Activated T-cell treated with anti-CD3 and anti-CD28 coated beads for 24 hours (primary cell): ENCODE measurements around the gene SMPX.
"Not testable (repeated sequence)": the region's sequence is repeated elsewhere in the genome, so short reads cannot be mapped to it uniquely, and the experiment has no call there.

ENCODE experiments used
- DNase-seq: peaks from one replicate; pipeline ENCODE4 v3.0.0-alpha.2; 2020; ENCODE audit warnings: low read depth

Gene SMPX

GRCh38 chrX:21757960-21758359, at the start of gene SMPX:
Gene SMPX, minus strand, starts transcription at chrX:21758116. Its CDS starts 3,826 bp downstream, at chrX:21754290.
- DNase-seq = no peak

DNA sequence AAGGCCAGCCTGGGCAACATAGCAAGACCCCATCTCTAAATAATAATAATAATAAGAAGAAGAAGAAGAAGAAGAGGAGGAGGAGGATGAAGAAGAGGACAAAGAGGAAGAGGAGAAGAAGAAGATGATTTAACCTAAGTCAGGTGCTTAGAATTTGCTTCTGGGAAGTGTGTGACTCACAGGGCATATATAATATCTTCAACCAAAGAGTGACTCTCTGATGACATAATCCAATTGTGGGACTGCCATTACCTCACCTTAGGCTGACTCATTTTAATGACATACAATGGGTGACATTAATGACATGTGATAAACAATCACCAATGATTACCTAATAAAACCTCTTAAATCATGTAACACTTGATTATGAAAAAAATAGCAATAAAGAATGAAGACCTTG, 48.8 kb upstream of the SMPX start:
- no peak for DNase-seq

DNA sequence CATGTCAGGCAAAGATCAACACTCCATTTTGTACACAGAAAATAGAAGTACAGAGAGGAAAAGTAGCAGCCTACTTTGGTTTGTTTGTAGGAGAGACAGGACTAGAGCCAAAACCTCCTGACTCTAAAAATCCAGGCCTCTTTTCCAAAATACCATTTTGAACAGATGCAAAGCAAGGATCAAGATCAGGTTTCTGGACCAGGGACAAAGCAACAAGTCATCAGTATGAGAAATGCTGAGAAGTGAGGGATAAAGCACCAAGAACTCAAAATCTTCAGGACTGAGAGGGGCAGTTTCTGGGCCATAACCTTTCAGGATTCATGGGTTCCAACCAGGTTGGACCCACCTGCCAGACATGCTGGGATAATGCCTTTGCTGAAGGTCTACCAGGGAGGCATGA, 44.9 kb upstream of the SMPX start:
- DNase-seq = no peak

DNA sequence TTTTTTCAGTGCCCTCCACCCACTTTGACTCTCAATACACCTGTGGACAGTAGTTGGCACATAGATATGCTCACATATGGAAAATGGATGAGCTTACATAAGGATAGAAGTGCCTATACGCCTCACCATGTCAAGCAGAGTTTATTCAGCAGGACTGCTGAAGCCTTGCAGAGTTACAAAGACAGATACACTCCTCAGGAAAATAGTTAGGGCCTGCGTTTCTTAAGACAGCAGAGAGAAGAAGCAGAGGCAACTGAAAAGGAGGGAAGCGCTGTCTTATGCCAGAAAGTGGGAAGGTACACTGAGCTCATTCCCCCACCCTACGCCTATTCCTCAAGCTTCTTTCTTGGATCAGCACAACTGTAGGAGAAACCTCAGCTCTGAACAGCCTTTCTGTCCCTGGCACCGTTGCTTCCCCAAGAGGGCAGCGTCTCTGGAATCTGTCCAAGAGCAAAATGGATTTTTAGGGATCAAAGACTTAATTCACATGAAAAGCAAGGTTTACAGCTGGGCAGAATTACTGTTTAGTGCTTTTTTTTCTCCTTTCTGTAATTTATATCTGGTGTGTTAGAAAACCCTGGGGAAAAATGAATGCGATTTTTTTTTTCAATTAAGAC, 44.2 kb upstream of the SMPX start:
- DNase-seq = no peak

- DNase-seq = no peak
Measured at GRCh38 chrX:21800344-21800770, 42.4 kb upstream of the SMPX start.

DNA sequence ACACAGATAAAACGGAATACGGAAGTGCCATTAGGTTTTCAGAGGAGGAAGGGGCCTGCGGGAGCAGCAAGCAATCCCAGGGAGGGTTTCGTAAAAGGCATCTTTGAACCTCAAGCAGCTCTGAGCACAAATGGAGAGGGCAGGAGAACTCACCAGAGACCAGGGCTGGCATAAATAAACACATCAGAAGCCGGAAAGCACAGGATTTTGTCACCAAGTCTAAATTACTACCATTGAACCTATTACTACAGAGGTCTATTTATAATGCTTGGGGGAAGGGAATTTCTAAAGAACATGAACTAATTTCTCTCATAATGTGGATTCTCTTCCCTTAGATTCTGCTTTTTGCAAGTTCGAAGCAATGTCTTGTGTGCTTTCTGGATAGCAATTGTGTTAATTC, 41.9 kb upstream of the SMPX start:
- no peak for DNase-seq

- no peak for DNase-seq
Measured at GRCh38 chrX:21798677-21799219, 40.8 kb upstream of the SMPX start.

GRCh38 chrX:21781976-21782375, 24.1 kb upstream of the SMPX start:
- no peak for DNase-seq

DNA sequence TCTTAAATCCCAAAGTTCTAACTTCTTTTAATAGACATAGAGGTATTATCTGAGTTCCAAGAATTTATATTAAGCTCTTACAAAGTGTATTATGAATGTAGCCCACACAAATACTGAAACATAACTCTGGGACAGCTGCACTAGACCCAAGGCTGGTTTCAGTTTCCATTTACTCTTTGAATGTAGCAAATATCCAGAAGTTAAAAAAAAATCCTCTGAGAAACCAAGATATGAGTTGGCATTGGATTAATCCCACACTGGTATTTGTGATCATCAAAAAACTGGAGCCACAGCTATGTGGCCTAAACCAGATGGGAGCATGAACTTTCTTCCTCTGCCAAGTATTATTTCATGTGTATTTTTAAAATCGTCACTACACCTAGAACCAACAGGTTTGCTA, 23.6 kb upstream of the SMPX start:
- no peak for DNase-seq

DNA sequence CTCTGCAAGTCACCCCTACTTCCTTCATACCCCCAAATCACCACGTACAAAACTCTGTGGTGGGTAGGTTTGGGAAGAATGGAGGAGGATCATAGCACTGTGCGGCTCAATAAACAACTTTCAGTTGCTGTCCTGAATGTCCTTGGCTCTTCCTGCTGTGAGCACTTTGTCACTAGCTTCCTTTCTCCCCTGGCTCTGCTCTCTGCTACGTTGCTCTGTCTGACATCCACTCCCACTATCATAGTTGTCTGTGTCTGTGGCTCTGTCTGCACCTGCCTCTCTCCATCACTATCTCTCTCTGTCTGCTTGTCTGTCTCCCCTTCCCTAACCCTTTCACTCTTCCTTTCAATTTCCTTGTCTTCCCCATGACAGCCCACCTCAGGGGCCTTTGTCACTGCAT, 21.2 kb upstream of the SMPX start:
- no peak for DNase-seq

DNA sequence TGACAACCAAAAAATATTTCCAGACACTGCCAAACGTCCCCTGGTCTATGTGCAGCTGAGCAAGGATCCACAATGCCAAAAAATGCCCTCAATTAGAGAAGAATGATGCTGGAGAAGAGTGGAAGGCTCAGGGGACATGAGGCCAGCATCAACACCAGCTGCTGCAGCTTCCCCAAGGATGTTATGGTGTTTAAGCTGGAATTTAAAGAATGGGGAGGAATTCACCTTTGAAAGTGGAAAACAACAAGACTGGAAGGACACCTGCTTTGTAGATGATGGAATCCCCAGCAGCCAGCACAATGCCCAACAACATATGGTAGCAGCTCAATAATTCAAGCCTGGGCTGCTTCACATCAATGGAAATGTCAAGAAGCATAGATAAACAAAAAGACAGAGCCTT, 20.3 kb upstream of the SMPX start:
- no peak for DNase-seq

- DNase-seq = not testable (repeated sequence)
Measured at GRCh38 chrX:21775128-21775527, 17.2 kb upstream of the SMPX start.

GRCh38 chrX:21773036-21773435, 15.1 kb upstream of the SMPX start:
- not testable (repeated sequence) for DNase-seq

GRCh38 chrX:21770631-21771321, 12.9 kb upstream of the SMPX start:
- DNase-seq = no peak

- no peak for DNase-seq
Measured at GRCh38 chrX:21766101-21766500, 8.2 kb upstream of the SMPX start.

GRCh38 chrX:21764008-21764407, 6.1 kb upstream of the SMPX start:
- no peak for DNase-seq

- DNase-seq = no peak
Measured at GRCh38 chrX:21758488-21758887, 572 bp upstream of the SMPX start.

DNA sequence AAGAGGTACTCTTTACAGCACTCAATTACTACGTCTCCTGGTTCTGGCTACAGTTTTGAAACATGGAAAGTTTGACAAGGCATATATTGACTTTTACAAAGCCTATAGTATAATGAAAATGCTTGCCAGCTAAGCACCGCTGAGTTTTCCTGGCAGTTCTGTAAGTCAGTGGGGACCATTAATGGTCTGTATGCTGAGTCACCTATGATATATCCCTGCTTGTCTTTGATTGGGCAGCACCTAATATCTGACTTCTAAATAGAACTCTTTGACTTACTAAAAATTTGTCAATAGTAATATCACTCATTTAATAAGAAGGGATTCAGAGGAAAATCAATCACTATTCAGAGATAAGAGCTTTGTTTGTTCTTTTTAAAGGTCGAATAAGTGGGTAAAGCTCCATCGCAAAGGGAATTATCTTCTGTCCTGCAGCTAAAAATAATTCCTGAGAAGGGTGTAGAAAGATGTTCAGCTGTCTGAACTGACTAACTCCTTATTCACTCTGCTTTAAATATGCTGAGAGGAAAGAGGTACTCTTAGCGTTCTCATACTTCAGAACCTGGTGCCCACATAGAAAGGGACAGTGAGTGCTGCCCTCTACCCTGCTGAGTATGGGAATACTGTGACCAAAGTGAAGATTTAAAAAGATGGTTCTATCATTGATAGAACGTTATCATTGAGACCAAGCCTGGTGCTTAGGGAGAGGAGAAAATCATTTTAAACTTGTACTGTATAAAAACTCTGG, 959 bp downstream of the SMPX start:
- no peak for DNase-seq

GRCh38 chrX:21749924-21750323, 8.0 kb downstream of the SMPX start:
- DNase-seq = no peak

DNA sequence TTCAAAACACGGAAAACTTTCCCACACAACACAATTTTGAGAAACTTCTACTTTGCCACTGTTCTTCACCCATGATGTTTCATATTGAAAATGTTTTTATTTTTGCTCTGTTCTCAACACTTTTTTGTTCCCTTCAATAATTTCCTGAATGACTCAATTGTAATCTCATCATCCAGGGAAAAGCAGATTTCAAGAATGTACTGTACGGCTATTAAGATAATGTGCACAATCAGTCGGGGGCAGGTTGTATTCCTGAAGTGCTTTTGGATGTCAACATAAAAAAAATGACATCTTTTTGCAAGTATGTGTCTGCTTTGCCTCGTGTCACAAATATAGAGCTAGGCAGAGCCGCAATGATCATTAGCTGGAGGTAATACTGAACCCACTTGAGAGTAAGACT, 9.7 kb downstream of the SMPX start:
- DNase-seq = no peak

DNA sequence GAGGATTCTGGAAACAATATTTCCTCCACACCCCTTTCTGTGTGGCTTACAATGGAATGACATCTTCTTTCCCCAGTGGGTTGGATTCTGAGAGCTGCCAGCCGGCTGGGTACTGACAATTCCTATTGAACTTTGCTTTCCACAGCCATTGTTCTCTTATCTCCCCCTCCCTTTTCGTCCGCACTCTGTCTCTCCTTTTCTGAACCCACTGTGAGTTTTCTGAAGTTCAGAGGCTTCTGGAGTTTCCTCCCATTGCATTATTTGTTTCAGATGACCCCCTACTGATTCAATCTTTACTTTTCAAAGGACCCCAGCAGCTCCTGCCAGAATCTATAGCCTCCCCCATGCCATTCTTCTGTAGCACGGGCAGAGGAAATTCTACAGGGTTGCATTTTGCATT, 10.4 kb downstream of the SMPX start:
- no peak for DNase-seq

DNA sequence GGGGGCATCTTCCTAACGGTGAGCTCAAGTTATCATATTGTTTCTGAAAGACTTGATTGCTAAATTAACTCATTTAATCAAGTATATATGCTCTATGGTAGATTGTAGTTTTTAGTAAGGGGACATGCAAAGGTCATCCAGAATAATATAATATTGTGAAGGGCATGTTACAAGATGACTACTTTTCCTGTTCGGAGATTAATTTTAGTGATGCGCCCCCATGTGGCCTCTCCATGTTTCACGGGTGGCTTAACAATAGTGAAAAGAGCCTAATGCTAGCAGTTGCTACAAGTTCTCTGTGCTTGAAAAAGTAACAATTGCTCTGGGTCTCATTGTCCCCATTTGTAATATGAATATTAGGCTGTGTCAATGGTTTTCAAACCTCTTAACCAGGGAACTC, 12.2 kb downstream of the SMPX start:
- DNase-seq = peak; percentile 5

DNA sequence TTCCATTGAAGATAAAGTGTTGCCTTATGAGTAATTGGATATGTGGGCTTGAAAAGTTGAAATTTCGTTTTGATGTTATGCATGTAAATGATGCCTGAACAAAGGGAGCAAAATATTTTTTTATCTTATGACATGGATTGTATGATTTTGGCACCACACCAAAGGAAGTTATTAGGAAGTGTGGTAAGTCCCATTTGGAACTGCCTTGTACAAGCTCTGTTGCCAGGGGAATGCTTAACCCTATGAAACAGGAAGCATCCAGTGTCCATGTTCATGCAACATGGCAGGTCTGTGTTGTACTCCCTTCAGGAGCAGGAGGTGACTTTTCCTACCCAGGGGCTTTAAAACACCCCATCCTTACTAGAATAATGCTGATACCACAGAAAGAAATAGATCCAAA, 13.2 kb downstream of the SMPX start:
- DNase-seq = no peak
